Fibroblast of peridontal ligament (primary cell): Measurements from ENCODE around the gene TRIM33.

Experiments used
- DNase-seq: peaks from one replicate; pipeline ENCODE4 v3.0.0-alpha.2; 2010; ENCODE audit errors: extremely low read depth

TRIM33 gene

DNA sequence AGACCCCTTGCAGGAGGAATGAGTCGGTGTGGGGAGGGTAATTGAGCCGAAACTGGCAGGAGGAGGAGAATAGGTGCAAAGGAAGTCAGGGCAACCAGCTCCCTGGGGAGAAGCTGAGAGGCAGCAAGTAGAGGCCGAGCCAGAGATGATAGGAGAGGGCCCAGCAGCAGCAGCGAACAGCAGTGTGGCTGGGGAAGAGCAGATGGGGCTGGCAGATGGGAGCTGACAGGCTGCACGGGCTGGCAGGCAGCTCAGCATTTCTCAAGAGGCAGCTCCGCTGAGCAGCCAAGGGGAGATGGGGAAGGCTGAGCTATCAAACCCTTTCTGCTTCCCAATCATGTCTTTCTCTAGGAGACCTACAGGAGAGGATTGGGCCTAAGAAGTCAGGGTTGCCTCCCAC is 158.2 kb downstream of the TRIM33 start:
- no peak for DNase-seq

DNA sequence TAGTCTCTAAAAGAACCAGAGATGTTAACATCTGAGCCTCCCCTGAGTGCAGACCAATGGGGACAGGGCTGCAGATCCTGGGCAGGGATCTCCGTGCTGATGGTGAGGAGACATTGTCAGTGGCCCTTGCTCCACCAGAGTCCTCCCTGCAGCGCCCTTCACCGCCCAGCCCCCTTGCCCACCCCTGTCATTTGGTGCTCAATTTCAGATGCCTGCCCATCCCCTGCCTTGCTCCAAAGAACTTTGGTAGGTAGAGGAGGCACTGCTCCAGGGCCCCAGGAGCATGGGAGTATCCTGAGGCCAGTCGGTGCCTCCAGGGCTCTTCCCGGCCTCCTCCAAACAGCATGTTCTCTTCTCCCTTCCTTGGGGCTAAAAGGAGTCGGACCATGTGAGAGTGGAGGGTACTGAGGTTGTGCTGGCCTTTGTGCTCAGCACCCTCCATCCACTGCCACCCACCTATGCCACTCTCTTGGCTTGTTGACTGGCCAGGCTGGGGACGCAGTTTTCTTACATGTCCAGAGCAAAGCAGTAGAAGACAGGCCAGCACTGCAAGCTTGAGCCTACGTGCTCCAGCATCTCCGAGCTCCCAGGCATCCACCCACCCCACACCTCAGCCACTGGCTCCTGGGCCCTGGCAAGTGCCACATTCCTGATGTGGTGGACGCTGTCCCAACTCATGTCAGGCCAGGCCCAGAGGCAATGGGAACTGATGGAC is 160.1 kb downstream of the TRIM33 start:
- no peak for DNase-seq

DNA sequence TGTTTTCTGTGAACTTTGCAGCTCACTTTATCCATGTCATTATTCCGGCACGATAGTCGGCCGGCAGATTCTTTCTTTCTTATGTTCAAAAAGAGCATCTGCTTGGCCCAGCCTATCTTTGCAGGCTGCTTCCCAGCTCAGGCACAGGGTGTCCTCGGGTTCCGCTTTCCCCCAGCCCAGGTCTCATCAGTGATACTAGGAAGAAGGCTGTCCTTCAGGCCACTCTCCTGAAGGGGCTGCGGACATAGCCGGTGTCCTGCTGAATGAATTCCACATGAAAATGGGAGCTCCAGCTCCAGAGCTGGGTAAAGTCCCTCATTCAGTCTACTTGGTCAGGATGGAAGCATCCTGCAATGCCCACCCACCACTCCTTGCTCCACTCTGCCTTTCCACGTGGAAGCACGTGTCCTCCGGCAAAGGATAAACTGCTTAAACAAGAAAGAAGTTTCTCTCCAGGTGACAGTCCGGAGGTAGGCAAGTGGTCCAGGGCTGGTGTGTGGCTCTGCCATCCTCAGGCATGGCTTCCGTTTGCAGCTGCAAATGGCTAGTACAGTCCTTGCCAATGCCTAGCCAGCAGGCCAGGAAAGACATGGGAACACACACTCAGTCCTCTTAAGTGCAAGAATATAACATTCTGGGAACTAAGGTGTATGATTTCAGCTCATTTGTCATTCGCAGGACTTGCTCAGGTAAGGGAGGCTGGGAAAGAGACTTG is 161.0 kb downstream of the TRIM33 start:
- DNase-seq = no peak

DNA sequence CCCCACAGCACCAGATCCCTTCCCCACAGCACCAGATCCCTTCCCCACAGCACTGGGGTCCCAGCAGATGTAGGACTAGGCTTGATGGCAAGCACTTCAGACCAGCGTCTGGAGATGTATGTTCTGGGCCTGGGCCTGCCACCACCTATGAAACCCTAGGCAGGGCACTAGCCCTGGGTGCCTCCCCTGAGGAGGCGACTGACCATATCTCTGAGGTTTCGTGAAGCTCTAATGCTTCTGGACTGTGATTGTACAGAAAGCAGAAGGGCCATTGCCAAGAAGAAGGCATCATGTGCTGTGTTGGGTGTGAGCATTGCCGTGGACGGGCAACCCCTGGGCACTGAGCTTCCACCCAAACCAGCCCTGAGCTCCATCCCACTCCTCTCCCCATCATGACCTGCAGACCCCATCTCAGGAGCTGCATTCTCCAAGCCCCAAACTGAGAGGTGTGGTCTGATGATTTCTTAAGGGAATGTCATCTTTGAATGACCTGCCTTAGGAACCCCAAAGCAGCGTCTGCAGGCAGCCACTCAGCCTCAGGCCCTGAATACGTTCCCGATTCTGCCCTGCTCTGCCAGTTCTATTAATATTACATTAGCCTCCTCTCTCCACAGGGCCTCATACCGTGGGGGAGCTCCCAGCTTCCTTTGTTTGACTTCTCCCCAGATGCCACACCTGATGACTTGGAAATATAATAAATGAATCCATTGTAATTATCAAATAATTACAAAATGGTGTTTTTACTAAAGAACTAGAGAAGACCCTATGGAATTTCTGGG is 163.4 kb downstream of the TRIM33 start:
- no peak for DNase-seq

DNA sequence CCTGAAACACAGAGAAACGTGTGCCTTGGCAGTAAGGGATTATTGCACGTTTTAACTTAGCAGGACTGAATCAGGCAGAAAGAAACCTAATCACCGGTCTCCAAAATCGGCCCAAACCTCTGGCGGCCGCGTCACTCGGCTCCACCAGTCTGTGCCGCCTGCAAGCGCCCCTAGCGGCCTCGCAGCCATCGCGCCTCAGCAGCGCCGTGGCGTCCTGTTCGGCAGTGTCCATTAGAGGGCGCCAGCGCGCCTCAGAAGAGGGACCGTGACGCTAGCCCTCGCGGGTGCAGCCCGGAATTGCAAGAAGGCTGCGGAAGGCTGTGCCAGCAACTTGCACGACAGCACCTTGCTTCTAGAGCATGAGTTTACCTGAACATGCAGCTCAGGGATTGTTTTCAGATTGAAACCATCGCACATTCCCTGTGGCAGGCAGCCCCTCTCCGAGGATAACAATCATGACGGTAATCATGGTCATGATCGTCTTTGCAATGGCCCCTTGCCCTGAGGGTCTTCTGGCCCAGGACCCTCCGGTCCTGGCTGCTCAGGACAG is 164.4 kb downstream of the TRIM33 start:
- DNase-seq = peak; percentile 93

DNA sequence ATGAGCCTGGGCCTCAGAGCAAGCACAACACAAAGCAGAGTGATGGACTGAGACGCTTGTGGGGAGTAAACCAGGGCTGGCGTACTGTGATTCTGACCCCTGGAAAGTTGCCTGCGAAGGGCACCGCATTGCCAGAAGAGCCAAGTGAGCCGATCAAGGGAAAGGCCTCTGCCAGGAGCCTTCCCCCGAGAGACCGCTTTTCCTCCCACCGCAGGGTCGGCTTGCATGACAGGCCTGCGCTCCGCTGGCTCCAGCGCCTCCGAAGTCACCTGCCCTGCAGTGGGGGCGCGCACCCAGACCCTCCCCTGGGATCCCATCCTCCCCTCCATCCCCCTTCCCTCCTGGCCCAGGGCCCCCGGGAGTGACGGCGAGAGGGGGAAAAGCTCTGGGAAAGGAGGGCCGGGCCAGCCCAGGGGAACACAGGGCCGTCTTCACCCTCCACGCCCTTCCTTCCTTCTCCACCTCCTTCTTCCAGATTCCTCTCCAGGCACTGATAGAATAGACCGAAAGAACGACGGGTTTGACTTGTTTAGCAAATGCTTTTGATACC is 165.0 kb downstream of the TRIM33 start:
- DNase-seq = no peak

DNA sequence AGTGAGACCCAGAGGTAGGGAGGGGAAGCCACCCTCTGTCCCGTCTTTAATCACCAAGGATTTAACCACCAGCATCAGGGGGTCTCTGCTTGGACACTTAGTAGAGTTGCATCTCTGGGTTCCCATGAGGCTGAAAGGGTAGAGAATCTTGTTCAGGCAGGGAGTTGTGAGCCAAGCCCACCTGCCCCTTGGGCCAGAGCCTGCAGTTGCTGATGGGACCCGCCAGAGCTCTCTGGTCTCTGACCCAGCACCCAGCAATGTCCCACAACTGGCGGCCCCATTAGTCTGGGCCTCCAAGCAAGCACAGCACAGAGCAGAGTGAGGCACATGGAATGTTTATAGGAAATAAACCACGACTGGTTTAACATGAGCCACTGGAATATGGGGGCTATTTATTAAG is 166.3 kb downstream of the TRIM33 start:
- no peak for DNase-seq
